Measurements from ENCODE around the gene H2BW2.

- TF ChIP-seq POLR2A (IDR thresholded peaks at IDR 0.05; ENCODE audit: low read depth, low read length) (no peak), TAF1 (IDR thresholded peaks at IDR 0.05; ENCODE audit: borderline replicate concordance, low read depth, low read length) (no peak)
Observed at GRCh38 chrX:104084534-104085277, 45.0 kb downstream of the H2BW2 start.

All from GM12892 (cell line).